Suppressor macrophage treated with lipopolysaccharide for 4 hours (primary cell): ENCODE measurements around the gene TSC22D2.
"Not testable (repeated sequence)": the region's sequence is repeated elsewhere in the genome, so short reads cannot be mapped to it uniquely, and the experiment has no call there.

ENCODE experiments used
- DNase-seq: peaks from one replicate; pipeline ENCODE4 v3.0.0-alpha.2; 2020

TSC22D2 gene

GRCh38 chr3:150494411-150494977 lies 86.4 kb downstream of the TSC22D2 start:
- DNase-seq, result peak; percentile 33

GRCh38 chr3:150495149-150495548 lies 87.1 kb downstream of the TSC22D2 start:
- DNase-seq, result peak; percentile 48

GRCh38 chr3:150495563-150496168 lies 87.6 kb downstream of the TSC22D2 start:
- DNase-seq, result peak; percentile 75

DNA sequence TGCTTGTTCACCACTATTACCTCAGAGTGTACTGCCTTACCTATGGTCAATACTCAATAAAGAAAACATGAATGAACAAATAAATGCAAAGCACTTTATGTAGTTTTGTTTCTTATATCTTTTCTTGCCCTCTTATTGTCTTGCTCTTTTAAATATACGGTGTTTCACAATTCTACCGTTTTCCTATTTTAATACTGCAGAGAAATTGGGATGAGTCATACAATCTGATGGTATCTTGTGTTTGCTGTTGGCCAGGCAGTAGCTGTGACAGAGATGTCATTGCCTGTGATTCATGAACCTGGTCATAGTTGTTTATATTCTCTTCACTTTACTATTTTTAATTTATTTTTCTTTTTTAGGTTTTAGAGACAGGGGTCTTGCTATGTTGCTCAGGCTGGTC lies 89.9 kb downstream of the TSC22D2 start:
- peak; percentile 59 for DNase-seq

- not testable (repeated sequence) for DNase-seq
Observed at GRCh38 chr3:150500960-150501359, 92.9 kb downstream of the TSC22D2 start.

DNA sequence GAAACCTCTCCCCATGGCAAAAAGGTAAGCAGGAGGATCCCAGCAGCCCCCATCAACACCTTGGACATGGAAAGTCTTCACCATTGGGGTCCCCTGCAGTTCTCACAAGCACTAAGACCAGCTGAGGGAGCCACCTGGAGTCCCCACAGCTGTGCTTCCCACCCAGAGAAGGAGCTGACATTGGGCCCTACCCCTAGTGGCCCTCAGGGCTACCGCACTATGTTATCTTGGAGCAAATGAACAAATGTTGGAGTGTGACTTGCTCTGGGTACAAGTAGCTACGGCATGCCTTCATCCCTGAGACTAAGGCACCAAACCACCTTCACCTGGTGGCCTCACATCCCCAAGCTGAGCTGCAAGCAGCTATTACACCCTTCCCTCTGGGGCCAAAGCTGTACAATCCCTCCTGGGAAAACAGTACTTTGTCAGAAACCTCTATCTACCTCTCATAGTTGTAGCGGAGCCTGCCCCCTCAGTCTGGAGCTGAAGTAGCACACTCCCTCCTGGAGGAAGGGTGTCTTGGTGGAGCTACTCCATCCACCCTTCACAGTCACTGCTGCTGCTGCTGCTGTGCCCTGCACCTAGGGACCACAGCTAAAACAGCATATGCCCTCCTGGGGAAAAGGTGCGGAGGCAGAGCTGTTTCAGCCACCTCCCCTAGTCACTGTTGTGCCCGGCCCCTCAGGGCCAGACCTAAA lies 95.5 kb downstream of the TSC22D2 start:
- no peak for DNase-seq

GRCh38 chr3:150504483-150504882 lies 96.4 kb downstream of the TSC22D2 start:
- no peak for DNase-seq

DNA sequence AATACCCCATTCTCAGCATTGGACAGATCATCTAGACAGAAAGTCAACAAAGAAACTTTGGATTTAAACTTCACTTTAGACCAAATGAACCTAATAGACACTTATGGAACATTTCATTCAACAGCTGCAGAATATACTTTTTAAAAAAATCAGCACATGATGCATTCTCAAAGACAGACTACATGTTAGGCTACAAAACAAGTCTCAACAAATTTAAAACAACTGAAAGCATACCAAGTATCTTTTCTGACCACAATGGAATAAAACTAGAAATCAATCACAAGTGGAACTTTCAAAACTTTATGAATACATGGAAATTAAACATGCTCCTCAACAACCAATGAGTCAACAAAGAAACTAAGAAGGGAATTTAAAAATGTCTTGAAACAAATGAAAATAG lies 100.3 kb downstream of the TSC22D2 start:
- DNase-seq, result no peak

DNA sequence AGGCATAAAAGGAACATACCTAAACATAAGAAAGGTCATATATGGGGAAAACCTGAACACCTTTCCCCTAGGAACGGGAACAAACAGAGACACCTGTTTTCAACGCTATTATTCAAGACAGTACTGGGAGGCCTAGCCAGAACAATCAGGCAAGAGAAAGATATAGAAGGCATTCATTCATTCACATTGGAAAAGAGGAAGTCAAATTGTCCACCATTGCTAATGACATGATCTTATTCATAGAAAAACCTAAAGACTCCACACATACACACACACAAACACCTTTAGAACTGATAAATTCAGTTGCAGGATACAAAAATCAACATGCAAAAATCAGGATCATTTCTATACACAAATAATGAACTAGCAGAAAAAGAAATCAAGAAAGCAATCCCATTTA lies 101.7 kb downstream of the TSC22D2 start:
- no peak for DNase-seq

GRCh38 chr3:150511122-150511821 lies 103.2 kb downstream of the TSC22D2 start:
- DNase-seq, result no peak

DNA sequence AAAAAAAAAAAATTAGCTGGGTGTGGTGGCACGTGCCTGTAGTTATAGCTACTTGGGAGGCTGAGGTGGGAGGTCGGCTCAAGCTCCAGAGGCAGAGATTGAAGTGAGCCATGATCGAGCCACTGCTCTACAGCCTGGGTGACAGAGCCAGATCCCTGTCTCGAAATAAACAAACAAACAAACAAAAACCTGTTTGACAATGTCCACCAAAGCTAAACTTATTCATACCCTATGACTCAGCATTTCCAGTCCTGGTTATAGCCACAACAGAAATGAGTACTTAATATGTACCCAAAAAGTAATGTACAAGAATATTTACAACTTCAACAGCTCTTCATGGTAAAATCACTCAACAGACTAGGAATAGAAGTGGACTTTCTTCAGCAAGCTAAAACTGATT lies 107.1 kb downstream of the TSC22D2 start:
- no peak for DNase-seq
